IMR-90 (cell line): ENCODE data around the gene AGAP1. TPM values are rescaled to one million over a fixed set of nuclear protein-coding genes. Genes with fewer than 3 reads are reported as not detected.

Experiments
- ATAC-seq: fragments of 200-7000 bp; cut with Tn5 transposase; 2 replicates; pipeline ENCODE4 v1.9.1; 2020; ENCODE audit warnings: low read depth, mild to moderate bottlenecking, moderate library complexity
- BruUV-seq: library from RNA; stranded (reverse); fragments of 400-500 nt; replicated peaks from 2 replicates; lab custom pipeline; 2021; lab: Mats Ljungman, UMichigan
- CTCF ChIA-PET: fragments of 300-600 bp; formaldehyde crosslinking; extraction: SDS; loops from one replicate; lab custom pipeline; 2021; ENCODE audit warnings: antibody characterized with exemption; lab: Yijun Ruan, JAX
- POLR2A ChIA-PET: fragments of 300-600 bp; sonication (Branson Sonifier 250); formaldehyde crosslinking; loops from one replicate; lab custom pipeline; 2022; ENCODE audit warnings: antibody characterized with exemption; ENCODE audit not compliant: unreplicated experiment; lab: Charles Lee
- DNase-seq: peaks from one replicate; pipeline ENCODE4 v3.0.0; 2013
- H2AFZ ChIP-seq: replicated peaks from 2 replicates; pipeline ENCODE3; 2013; ENCODE audit warnings: low read length, mild to moderate bottlenecking; ENCODE audit not compliant: poor library complexity
- H2AK5ac ChIP-seq: 2 replicates; pipeline ENCODE4 v1.6.1; 2013; ENCODE audit warnings: low read depth, low read length, inconsistent platforms
- H2AK9ac ChIP-seq: replicated peaks from 2 replicates; pipeline ENCODE3; 2013; ENCODE audit warnings: mild to moderate bottlenecking, low read depth, low read length, moderate library complexity; ENCODE audit not compliant: poor library complexity
- H2BK120ac ChIP-seq: 2 replicates; pipeline ENCODE4 v1.6.1; 2013; ENCODE audit warnings: low read depth, low read length, inconsistent platforms
- H2BK15ac ChIP-seq: 3 replicates; pipeline ENCODE4 v1.6.1; 2013; ENCODE audit warnings: low read depth, low read length, inconsistent platforms
- H2BK20ac ChIP-seq: 2 replicates; pipeline ENCODE4 v1.6.1; 2013; ENCODE audit warnings: low read depth, mild to moderate bottlenecking, inconsistent platforms, low read length, moderate library complexity
- H2BK5ac ChIP-seq: 2 replicates; pipeline ENCODE4 v1.6.1; 2013; ENCODE audit warnings: mild to moderate bottlenecking, low read depth, low read length, inconsistent platforms; ENCODE audit not compliant: poor library complexity, severe bottlenecking
- H3K14ac ChIP-seq: replicated peaks from 2 replicates; pipeline ENCODE4 v1.6.1; 2013; ENCODE audit warnings: low read depth, low read length, inconsistent platforms
- H3K18ac ChIP-seq: 2 replicates; pipeline ENCODE4 v1.6.1; 2013; ENCODE audit warnings: low read depth, low read length, control low read depth
- H3K23ac ChIP-seq: 2 replicates; pipeline ENCODE4 v1.6.1; 2013; ENCODE audit warnings: low read depth, low read length, inconsistent platforms
- H3K27ac ChIP-seq: 2 replicates; pipeline ENCODE4 v1.5.1; 2013; ENCODE audit warnings: mild to moderate bottlenecking, control low read depth, low read length; ENCODE audit not compliant: insufficient read depth
- H3K27me3 ChIP-seq: 2 replicates; pipeline ENCODE4 v1.6.1; 2013; ENCODE audit warnings: low read length; ENCODE audit not compliant: control insufficient read depth, insufficient read depth
- H3K36me3 ChIP-seq: 2 replicates; pipeline ENCODE4 v1.6.1; 2013; ENCODE audit warnings: low read length, mixed read lengths; ENCODE audit not compliant: control insufficient read depth, insufficient read depth
- H3K4ac ChIP-seq: 2 replicates; pipeline ENCODE4 v1.6.1; 2013; ENCODE audit warnings: low read depth, low read length, inconsistent platforms
- H3K4me1 ChIP-seq: 2 replicates; pipeline ENCODE4 v1.6.1; 2013; ENCODE audit warnings: low read length, mixed read lengths; ENCODE audit not compliant: control insufficient read depth, insufficient read depth
- H3K4me2 ChIP-seq: 2 replicates; pipeline ENCODE4 v1.6.1; 2013; ENCODE audit warnings: low read depth, mild to moderate bottlenecking, control low read depth, low read length, moderate library complexity
- H3K4me3 ChIP-seq: 2 replicates; pipeline ENCODE4 v1.5.1; 2013; ENCODE audit warnings: low read depth, mild to moderate bottlenecking, control low read depth, low read length, moderate library complexity; ENCODE audit not compliant: insufficient read depth
- H3K56ac ChIP-seq: 2 replicates; pipeline ENCODE4 v1.6.1; 2013; ENCODE audit warnings: low read length, inconsistent platforms; ENCODE audit not compliant: insufficient read depth; ENCODE audit errors: extremely low read depth
- H3K79me1 ChIP-seq, 2 experiments: 2 replicates each; pipeline ENCODE4 v1.6.1; 2013; ENCODE audit warnings: low read length in 2 of 2, inconsistent platforms in 1 of 2, low read depth in 1 of 2
- H3K9ac ChIP-seq: 2 replicates; pipeline ENCODE4 v1.6.1; 2013; ENCODE audit warnings: low read depth, low read length, control low read depth
- H3K9me1 ChIP-seq: 2 replicates; pipeline ENCODE4 v1.6.1; 2013; ENCODE audit warnings: low read length, inconsistent platforms; ENCODE audit not compliant: insufficient read depth
- H3K9me3 ChIP-seq: 2 replicates; pipeline ENCODE4 v1.6.1; 2013; ENCODE audit warnings: low read length; ENCODE audit not compliant: control insufficient read depth, insufficient read depth
- H4K20me1 ChIP-seq: 2 replicates; pipeline ENCODE4 v1.6.1; 2013; ENCODE audit warnings: low read length, inconsistent platforms; ENCODE audit not compliant: insufficient read depth
- H4K5ac ChIP-seq: 2 replicates; pipeline ENCODE4 v1.6.1; 2013; ENCODE audit warnings: mild to moderate bottlenecking, low read depth, low read length, control low read depth
- H4K8ac ChIP-seq, 2 experiments: 2 replicates each; pipeline ENCODE4 v1.6.1; 2013; ENCODE audit warnings: low read depth in 2 of 2, low read length in 2 of 2, control low read depth in 1 of 2, inconsistent platforms in 1 of 2
- H4K91ac ChIP-seq: 2 replicates; pipeline ENCODE4 v1.6.1; 2013; ENCODE audit warnings: low read depth, low read length, inconsistent platforms; ENCODE audit not compliant: insufficient read depth
- BHLHE40 ChIP-seq: fragments of 150-350 bp; IDR thresholded peaks from 2 replicates; pipeline ENCODE4 v1.6.1; 2016; ENCODE audit warnings: mild to moderate bottlenecking, low read depth, low read length
- CEBPB ChIP-seq: IDR thresholded peaks from 2 replicates; pipeline ENCODE4 v1.6.1; 2012; ENCODE audit warnings: low read depth, low read length, improper control_type of control experiment
- CHD1 ChIP-seq: IDR thresholded peaks from 2 replicates; pipeline ENCODE4 v1.6.1; 2012; ENCODE audit warnings: low read depth, low read length, improper control_type of control experiment
- CTCF ChIP-seq: conservative IDR thresholded peaks from 2 replicates; pipeline ENCODE4 v1.5.1; 2012; ENCODE audit warnings: mild to moderate bottlenecking, low read depth, low read length, improper control_type of control experiment
- FOS ChIP-seq: fragments of 150-350 bp; IDR thresholded peaks from 2 replicates; pipeline ENCODE4 v1.6.1; 2016; ENCODE audit warnings: low read depth, low read length
- MAFK ChIP-seq: IDR thresholded peaks from 2 replicates; pipeline ENCODE4 v1.6.1; 2012; ENCODE audit warnings: low read depth, low read length, improper control_type of control experiment
- MXI1 ChIP-seq: IDR thresholded peaks from 2 replicates; pipeline ENCODE4 v1.6.1; 2012; ENCODE audit warnings: low read depth, mild to moderate bottlenecking, low read length, moderate library complexity, borderline replicate concordance
- NFE2L2 ChIP-seq: fragments of 150-350 bp; IDR thresholded peaks from 2 replicates; pipeline ENCODE4 v1.6.1; 2016; ENCODE audit warnings: low read depth, mild to moderate bottlenecking, low read length
- RAD21 ChIP-seq: IDR thresholded peaks from 2 replicates; pipeline ENCODE4 v1.6.1; 2012; ENCODE audit warnings: low read length, improper control_type of control experiment
- RCOR1 ChIP-seq: IDR thresholded peaks from 2 replicates; pipeline ENCODE4 v1.6.1; 2012; ENCODE audit warnings: mild to moderate bottlenecking, low read length, improper control_type of control experiment; ENCODE audit not compliant: insufficient replicate concordance
- SMC3 ChIP-seq: fragments of 150-350 bp; IDR thresholded peaks from 2 replicates; pipeline ENCODE4 v1.6.1; 2016; ENCODE audit warnings: low read depth, mild to moderate bottlenecking, antibody characterized with exemption, low read length, moderate library complexity
- USF2 ChIP-seq: fragments of 150-350 bp; IDR thresholded peaks from 2 replicates; pipeline ENCODE4 v1.6.1; 2017; ENCODE audit warnings: mild to moderate bottlenecking, antibody characterized with exemption, low read length, low read depth
- WGBS, 2 experiments: methylation state at CpG; one replicate each; pipeline versions ENCODE4 v1.1.5 to v1.1.7; 2013; ENCODE audit warnings: missing lambda C conversion rate in 2 of 2; ENCODE audit not compliant: insufficient read length in 1 of 2; ENCODE audit errors: extremely low coverage in 2 of 2; 5-methylcytosine and 5-hydroxymethylcytosine counted together
- dilution Hi-C: fragments of 300-500 bp; cut with HindIII; formaldehyde crosslinking; loops from one replicate; pipeline ENCODE4 v1.14.3; 2018; ENCODE audit warnings: low sequenced_read_pairs; ENCODE audit not compliant: unreplicated experiment
- in situ Hi-C: fragments of 300-500 bp; cut with MboI; formaldehyde crosslinking; loops from 3 replicates; pipeline ENCODE4 v1.14.3; 2019; ENCODE audit warnings: low sequenced_read_pairs, inconsistent platforms, mixed read lengths
- intact Hi-C: fragments of 100-400 bp; cut with micrococcal nuclease; formaldehyde crosslinking; loops from 2 replicates; pipeline ENCODE4 v1.10.0; 2022
- polyA plus RNA-seq, 3 experiments: library from polyadenylated mRNA; depleted of rRNA; stranded (reverse); fragments of >200 nt; gene quantifications; 2 replicates each; pipeline ENCODE4 v1.2.3, GENCODE V29; 2012; ENCODE audit warnings: low replicate concordance in 1 of 3
- total RNA-seq: library from RNA; depleted of rRNA; stranded (reverse); fragments of >200 nt; gene quantifications from 2 replicates; pipeline ENCODE4 v1.2.3, GENCODE V29; 2012

The AGAP1 gene
- total and polyA plus RNA-seq, 2 of the 4 experiments (the other 2 are of a cell fraction), result 15.1 to 16.4 TPM

GRCh38 chr2:235934774-235935484 is 441.1 kb downstream of the AGAP1 start:
- dilution Hi-C loops, result no loop called here
- Histone ChIP-seq H3K9me1 (peaks cover 19% of the 10 kb centered on the region), H2AK9ac (no peak overlapping the region), H3K9ac (no peak overlapping the region), H3K4me2 (peak overlapping the region; percentile 19; the same call in 1 of the 2 replicates), H4K5ac (no peak overlapping the region), H2AFZ (no peak overlapping the region), H3K27me3 (no peaks in the 10 kb centered on the region), H3K14ac (no peak overlapping the region), H4K91ac (no peak overlapping the region), H2BK5ac (no peak overlapping the region), H3K4me3 (no peak overlapping the region), H3K4me1 (peaks cover 16% of the 10 kb centered on the region), H3K36me3 (peaks cover 4% of the 10 kb centered on the region), H4K8ac (no peak overlapping the region), H3K4ac (no peak overlapping the region), H3K23ac (no peak overlapping the region), H2BK120ac (peak overlapping the region; percentile 12; the same call in 1 of the 2 replicates), H2BK20ac (no peak overlapping the region; the same call in 1 of the 2 replicates), H3K79me1 (0 out of 4 replicates have a peak, but pooled peaks cover 0 to 4% of the 10 kb centered on the region in 2 experiments), H2AK5ac (no peak overlapping the region), H4K20me1 (0 out of 2 replicates have a peak, but pooled peaks cover 5% of the 10 kb centered on the region), H2BK15ac (no peak overlapping the region), H3K9me3 (no peaks in the 10 kb centered on the region), H3K27ac (no peak overlapping the region), H3K56ac (no peak overlapping the region), H3K18ac (no peak overlapping the region; the same call in 1 of the 2 replicates)
- TF ChIP-seq CHD1, result no peak
- TF ChIP-seq RAD21, result no peak
- no peak for TF ChIP-seq MXI1
- no peak for TF ChIP-seq CEBPB
- TF ChIP-seq MAFK, result no peak
- TF ChIP-seq SMC3, result no peak
- TF ChIP-seq CTCF, result no peak
- no peak for TF ChIP-seq USF2
- no peak for TF ChIP-seq FOS
- TF ChIP-seq BHLHE40, result no peak
- TF ChIP-seq NFE2L2, result no peak
- no peak for TF ChIP-seq RCOR1
- POLR2A ChIA-PET, result interaction anchor here (0.6 kb wide), 2 partner anchors 153 to 1406 kb away, joined by 3 to 13 read pairs; no protein-coding TSS in a partner anchor
- intact Hi-C loops, result no loop called here
- BruUV-seq, result no TSS peak
- CTCF ChIA-PET, result interaction anchor here (0.9 kb wide), 1 partner anchor 155 kb away, joined by 3 read pairs; no protein-coding TSS in a partner anchor
- 17% methylated on average over 1 of the region's 16 CpGs; no CpG with 5 or more reads in 1 of the 2 experiments for WGBS, 2 experiments
- ATAC-seq (no peak), DNase-seq (no peak)
- in situ Hi-C loops, result no loop called here
